ENCODE data around the gene HJV.

DNA sequence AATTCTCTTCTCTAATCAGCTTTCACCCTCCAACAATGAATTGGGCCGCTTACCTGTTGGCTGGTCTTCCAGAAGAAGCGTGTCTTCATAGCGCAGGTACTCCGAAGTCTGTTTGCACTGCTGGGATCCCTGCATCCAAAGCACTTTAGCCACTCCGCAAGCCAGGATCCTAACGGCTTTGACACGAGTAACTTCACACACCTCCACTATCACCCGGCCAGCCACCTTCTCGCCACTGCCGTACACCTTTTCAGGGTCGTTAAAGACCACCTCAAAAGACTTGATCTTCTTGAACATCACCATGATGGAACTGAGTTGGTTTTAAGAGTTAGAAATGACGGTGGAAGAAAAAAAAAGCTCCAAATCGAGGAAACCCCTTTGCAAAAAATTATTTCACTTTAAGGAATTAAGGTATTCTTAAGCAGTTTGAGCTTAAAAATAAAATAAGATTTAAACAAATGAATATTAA lies 25.5 kb downstream of the HJV start:
- TF ChIP-seq POLR2A (IDR thresholded peaks at IDR 0.05; ENCODE audit: low read depth, low read length) (no peak), POLR2AphosphoS5 (IDR thresholded peaks at IDR 0.05; ENCODE audit: low read depth, low read length) (no peak; the same call in none of the 2 replicates), PAX5 (IDR thresholded peaks at IDR 0.05; ENCODE audit: insufficient read depth, low read length, severe bottlenecking) (no peak), SPI1 (IDR thresholded peaks at IDR 0.05; ENCODE audit: low read depth, low read length) (no peak), TAF1 (IDR thresholded peaks at IDR 0.05; ENCODE audit: low read depth, low read length) (no peak), POU2F2 (IDR thresholded peaks at IDR 0.05; ENCODE audit: low read depth, low read length) (no peak)

Data from GM12891 (cell line).